HG03432 (cell line): ENCODE measurements around the gene RLN3.

Experiments used
- ATAC-seq: cut with Tn5 transposase; IDR thresholded peaks from one replicate; pipeline ENCODE4 v1.9.1; 2021; ENCODE audit warnings: mild to moderate bottlenecking, moderate library complexity; ENCODE audit not compliant: unreplicated experiment

The RLN3 gene

GRCh38 chr19:14027856-14028450, at the start of gene RLN3:
Gene RLN3 (plus strand): TSS chr19:14028148. CDS start chr19:14028205, 57 bp downstream.
- no peak for ATAC-seq

GRCh38 chr19:13978351-13979243, 49.4 kb upstream of the RLN3 start:
- no peak for ATAC-seq

GRCh38 chr19:13979244-13979615, 48.7 kb upstream of the RLN3 start:
- ATAC-seq: no peak

DNA sequence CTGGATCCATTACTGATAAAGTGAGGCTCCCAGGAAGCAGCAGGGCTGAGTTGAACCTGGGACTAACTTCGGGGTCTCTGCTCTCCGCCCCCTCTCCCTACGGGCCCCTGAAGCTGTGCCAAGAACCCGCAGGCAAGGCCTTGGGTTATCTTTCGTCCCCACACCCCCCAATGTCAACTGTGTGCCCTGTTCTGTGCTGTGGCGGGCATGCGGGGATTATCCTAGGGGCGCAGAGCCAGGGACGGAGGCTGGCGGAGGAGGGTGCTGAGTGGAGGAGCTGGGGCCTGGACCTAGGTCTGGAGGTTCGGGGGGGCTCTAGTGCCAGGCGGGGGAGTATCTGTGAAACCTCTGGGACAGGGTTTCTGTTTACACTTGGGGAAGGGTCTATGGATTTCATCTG, 48.3 kb upstream of the RLN3 start:
- ATAC-seq: no peak

DNA sequence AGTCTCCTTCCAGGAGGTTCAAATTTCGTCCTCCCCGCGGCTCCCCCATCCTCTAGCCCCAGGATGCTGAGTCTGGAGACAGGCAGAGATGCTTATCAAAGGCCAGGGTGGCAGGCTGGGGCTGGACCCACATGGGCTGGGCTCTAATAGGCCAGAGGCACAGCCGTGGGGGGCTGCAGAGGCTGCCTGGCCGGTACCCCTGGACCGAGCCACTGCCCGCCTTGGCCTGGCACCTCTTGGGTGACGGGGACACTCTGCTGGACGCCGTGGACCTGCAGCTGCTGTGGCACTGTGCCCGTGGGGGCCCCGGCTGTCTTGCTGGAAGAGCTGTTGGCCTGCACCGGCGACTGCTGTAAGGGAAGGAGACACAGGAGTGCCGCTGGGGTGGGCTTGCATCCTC, 47.6 kb upstream of the RLN3 start:
- ATAC-seq: no peak

GRCh38 chr19:13981021-13981420, 46.9 kb upstream of the RLN3 start:
- no peak for ATAC-seq

DNA sequence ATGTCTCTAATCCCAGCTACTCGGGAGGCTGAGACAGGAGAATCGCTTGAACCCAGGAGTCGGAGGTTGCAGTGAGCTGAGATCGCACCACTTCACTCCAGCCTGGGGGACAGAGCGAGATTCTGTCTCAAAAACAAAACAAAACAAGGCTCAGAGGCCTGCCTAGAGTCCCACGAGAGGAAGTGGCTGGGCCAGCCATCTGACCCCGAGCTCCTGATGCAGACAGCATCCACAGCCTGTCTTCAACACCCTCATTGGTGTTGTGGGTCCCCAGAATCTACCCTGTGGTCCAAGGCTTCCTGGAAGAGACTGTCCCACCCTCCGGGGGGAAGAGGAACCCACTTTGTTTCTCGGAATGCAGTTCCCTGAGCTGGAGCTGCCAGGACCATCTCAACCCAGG, 46.5 kb upstream of the RLN3 start:
- no peak for ATAC-seq

- no peak for ATAC-seq
Observed at GRCh38 chr19:13981988-13982501, 45.9 kb upstream of the RLN3 start.

DNA sequence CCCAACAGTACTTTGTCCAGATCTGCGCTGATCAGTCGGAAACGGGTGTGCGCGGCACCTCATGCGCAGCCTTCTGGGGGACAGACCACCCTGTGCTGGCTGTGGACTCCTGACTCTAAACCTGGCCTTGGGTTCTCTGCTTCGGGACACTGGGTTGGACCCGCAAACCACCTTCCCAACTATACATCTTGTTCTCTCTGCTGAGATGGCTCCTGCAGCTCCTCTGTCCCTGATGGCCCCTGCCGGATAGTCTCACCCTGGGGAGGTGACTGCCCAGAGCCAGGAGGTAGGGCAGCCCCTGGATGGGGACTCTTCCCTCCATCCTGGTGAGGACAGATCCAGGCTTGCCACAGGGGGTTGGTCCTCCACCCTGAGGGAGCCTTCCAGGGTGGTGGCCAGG, 45.2 kb upstream of the RLN3 start:
- no peak for ATAC-seq

- no peak for ATAC-seq
Observed at GRCh38 chr19:13983213-13983889, 44.6 kb upstream of the RLN3 start.

DNA sequence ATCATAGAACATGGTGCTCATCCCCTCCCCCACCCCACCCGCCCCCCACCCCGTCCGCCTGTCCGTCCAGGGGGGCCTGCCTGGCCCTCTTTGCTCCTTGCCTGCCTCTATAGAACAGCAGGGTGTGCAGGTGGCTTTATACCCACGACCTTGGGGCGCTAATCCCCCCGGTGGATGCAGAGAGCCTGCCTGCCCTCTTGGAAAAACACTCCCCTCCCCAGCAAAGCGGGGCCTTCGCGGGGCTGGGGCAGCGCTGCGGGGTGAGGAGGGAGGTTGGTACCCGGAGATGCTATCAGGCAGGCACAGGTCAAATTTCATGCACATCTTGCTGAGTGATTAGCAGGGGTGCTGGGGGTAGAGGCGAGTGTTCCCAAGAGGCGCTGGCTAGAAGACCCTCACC, 43.8 kb upstream of the RLN3 start:
- ATAC-seq: no peak

DNA sequence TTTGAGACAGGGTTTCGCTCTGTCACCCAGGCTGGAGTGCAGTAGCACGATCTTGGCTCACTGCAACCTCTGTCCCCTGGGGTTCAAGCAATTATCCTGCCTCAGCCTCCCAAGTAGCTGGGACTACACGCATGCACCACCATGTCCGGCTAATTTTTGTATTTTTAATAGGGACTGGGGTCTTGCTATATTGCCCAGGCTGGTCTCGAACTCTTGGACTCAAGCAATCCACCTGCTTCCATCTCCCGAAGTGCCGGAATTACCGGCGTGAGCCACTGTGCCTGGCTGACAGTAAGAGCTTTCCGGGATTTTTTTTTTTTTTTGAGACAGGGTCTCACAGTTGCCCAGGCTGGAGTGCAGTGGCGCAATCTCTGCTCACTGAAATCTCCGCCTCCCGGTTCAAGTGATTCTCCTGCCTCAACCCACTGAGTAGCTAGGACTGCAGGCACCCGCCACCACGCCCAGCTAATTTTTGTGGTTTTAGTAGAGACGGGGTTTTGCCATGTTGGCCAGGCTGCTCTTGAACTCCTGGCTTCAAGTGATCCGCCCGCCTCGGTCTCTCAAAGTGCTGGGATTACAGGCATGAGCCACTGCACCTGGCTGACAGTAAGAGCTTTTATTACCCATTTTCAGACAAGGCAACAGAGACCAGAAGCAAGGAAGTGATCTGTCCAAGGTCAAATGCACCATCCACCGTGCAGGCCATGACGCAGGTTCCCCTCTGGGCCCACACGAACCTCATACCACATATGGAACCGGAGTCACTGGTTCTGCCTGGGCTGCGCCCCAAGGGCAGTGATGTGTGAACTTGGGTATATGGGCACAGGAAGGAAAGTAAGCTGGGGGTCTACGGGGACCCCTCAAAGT, 42.8 kb upstream of the RLN3 start:
- no peak for ATAC-seq

DNA sequence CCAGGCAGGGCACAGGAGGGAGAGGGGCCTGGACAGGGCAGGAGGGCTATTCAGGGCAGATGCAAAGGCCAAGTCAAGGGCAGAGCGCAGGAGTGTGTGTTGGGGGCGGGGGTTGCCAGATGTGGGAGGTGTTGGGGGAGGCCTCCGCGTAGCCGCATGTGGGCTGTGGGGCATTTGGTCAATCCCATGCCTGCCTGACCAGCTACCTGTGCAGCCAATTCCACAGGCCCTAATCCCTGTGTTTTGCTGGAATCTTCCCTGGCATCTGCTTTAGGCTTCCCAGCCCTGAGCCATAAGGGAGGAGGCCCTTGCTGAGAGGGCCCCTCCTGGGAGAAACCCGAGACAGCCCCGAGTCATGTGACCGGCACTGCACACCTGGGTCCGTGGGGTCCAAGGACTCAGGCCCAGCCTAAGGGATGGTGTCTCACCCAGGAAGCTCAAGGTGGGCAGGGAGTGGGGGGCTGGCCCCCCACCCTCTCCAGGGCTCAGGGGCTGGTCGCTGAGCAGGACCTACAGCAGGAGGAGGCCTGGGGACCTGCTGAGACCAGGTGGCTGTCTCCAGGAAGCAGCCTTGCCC, 42.1 kb upstream of the RLN3 start:
- no peak for ATAC-seq

- peak; percentile 84 for ATAC-seq
Observed at GRCh38 chr19:13986348-13986904, 41.5 kb upstream of the RLN3 start.

GRCh38 chr19:13987101-13987890, 40.7 kb upstream of the RLN3 start:
- ATAC-seq: no peak

GRCh38 chr19:13989487-13989886, 38.5 kb upstream of the RLN3 start:
- no peak for ATAC-seq

DNA sequence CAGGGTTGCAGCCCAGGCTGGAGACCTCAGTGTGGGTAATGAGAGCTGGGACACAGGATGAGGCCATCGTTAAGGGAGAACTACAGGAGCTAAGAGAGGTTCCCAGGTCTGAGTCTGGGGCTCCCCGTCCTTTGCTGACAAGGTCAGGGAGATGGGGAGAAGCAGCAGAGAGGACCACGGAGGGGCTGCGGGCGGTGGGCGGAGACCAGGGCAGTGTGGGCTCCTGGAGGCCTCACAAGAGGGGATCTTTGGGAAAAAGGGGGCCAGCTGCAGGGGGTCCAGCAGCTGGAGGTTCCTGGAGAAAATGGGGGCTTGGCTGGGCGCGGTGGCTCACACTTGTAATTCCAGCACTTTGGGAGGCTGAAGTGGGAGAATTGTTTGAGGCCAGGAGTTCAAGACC, 37.9 kb upstream of the RLN3 start:
- no peak for ATAC-seq

DNA sequence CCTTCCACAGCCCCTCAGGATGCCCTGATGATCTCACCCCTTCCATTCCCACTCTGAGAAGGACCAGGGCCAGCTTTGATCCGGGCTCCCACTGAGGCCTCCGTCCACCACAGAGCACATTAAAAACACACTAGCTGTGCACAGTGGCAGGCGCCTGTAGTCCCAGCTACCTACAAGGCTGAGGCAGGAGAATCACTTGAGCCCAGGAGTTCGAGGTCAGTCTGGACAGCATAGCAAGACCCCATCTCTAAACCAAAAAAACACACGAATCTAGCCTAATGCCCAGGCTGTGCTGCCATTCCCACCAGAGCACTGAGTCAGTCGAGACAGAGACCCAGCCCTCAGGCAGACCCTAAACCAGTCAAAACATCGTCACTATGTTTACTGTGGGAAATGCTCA, 35.9 kb upstream of the RLN3 start:
- no peak for ATAC-seq

- ATAC-seq: no peak
Observed at GRCh38 chr19:13993590-13994300, 34.2 kb upstream of the RLN3 start.
